ENCODE results near the gene OCRL. TPM values are rescaled to one million over a fixed set of nuclear protein-coding genes. Genes with fewer than 3 reads are reported as not detected.

OCRL gene
- total and polyA plus RNA-seq, 2 experiments from 2014 or later: 3.9 to 16.5 TPM

DNA sequence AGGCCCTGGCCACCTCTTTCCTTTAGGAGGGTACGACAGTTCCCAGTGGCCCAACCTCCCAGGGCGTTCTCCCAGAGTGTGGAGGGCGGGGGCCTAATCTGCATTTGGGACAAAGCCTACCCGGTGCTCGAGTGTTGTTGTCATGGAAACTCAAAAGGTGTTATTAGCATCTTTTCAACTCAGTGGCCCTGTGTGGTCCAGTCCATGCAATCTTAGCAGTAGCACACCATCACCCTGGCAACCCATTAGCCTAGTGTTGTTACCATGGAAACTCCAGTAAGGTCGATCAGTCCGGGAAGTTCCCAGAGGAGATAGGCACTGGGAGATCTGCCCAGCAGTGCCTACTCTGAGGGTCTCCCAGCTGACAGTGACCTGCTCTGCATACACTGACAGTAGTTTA is 94.5 kb downstream of the OCRL start (continued):
- TF ChIP-seq, protein P1, sequence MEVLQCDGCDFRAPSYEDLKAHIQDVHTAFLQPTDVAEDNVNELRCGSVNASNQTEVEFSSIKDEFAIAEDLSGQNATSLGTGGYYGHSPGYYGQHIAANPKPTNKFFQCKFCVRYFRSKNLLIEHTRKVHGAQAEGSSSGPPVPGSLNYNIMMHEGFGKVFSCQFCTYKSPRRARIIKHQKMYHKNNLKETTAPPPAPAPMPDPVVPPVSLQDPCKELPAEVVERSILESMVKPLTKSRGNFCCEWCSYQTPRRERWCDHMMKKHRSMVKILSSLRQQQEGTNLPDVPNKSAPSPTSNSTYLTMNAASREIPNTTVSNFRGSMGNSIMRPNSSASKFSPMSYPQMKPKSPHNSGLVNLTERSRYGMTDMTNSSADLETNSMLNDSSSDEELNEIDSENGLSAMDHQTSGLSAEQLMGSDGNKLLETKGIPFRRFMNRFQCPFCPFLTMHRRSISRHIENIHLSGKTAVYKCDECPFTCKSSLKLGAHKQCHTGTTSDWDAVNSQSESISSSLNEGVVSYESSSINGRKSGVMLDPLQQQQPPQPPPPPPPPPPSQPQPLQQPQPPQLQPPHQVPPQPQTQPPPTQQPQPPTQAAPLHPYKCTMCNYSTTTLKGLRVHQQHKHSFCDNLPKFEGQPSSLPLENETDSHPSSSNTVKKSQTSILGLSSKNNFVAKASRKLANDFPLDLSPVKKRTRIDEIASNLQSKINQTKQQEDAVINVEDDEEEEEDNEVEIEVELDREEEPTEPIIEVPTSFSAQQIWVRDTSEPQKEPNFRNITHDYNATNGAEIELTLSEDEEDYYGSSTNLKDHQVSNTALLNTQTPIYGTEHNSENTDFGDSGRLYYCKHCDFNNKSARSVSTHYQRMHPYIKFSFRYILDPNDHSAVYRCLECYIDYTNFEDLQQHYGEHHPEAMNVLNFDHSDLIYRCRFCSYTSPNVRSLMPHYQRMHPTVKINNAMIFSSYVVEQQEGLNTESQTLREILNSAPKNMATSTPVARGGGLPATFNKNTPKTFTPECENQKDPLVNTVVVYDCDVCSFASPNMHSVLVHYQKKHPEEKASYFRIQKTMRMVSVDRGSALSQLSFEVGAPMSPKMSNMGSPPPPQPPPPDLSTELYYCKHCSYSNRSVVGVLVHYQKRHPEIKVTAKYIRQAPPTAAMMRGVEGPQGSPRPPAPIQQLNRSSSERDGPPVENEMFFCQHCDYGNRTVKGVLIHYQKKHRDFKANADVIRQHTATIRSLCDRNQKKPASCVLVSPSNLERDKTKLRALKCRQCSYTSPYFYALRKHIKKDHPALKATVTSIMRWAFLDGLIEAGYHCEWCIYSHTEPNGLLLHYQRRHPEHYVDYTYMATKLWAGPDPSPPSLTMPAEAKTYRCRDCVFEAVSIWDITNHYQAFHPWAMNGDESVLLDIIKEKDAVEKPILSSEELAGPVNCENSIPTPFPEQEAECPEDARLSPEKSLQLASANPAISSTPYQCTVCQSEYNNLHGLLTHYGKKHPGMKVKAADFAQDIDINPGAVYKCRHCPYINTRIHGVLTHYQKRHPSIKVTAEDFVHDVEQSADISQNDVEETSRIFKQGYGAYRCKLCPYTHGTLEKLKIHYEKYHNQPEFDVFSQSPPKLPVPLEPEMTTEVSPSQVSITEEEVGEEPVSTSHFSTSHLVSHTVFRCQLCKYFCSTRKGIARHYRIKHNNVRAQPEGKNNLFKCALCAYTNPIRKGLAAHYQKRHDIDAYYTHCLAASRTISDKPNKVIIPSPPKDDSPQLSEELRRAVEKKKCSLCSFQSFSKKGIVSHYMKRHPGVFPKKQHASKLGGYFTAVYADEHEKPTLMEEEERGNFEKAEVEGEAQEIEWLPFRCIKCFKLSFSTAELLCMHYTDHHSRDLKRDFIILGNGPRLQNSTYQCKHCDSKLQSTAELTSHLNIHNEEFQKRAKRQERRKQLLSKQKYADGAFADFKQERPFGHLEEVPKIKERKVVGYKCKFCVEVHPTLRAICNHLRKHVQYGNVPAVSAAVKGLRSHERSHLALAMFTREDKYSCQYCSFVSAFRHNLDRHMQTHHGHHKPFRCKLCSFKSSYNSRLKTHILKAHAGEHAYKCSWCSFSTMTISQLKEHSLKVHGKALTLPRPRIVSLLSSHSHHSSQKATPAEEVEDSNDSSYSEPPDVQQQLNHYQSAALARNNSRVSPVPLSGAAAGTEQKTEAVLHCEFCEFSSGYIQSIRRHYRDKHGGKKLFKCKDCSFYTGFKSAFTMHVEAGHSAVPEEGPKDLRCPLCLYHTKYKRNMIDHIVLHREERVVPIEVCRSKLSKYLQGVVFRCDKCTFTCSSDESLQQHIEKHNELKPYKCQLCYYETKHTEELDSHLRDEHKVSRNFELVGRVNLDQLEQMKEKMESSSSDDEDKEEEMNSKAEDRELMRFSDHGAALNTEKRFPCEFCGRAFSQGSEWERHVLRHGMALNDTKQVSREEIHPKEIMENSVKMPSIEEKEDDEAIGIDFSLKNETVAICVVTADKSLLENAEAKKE (CRISPR knock-in tag; IDR thresholded peaks at IDR 0.05): no peak
- TF ChIP-seq STAT1 (IDR thresholded peaks at IDR 0.05; ENCODE audit: unreplicated experiment): no peak
- no peak for TF ChIP-seq ZNF331 (CRISPR knock-in tag; IDR thresholded peaks at IDR 0.05; ENCODE audit: low read depth)
- no peak for TF ChIP-seq EZH2 (IDR thresholded peaks at IDR 0.05; ENCODE audit: low read depth, unreplicated experiment)
- no peak for TF ChIP-seq EZH2phosphoT487 (IDR thresholded peaks at IDR 0.05; ENCODE audit: unreplicated experiment)
- TF ChIP-seq, protein P2, sequence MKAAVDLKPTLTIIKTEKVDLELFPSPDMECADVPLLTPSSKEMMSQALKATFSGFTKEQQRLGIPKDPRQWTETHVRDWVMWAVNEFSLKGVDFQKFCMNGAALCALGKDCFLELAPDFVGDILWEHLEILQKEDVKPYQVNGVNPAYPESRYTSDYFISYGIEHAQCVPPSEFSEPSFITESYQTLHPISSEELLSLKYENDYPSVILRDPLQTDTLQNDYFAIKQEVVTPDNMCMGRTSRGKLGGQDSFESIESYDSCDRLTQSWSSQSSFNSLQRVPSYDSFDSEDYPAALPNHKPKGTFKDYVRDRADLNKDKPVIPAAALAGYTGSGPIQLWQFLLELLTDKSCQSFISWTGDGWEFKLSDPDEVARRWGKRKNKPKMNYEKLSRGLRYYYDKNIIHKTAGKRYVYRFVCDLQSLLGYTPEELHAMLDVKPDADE (IDR thresholded peaks at IDR 0.05): no peak
- TF ChIP-seq CREB1 (CRISPR knock-in tag; IDR thresholded peaks at IDR 0.05; ENCODE audit: low read depth): no peak
- no peak for TF ChIP-seq JUNB (IDR thresholded peaks at IDR 0.05; ENCODE audit: unreplicated experiment)
- TF ChIP-seq, protein P3, sequence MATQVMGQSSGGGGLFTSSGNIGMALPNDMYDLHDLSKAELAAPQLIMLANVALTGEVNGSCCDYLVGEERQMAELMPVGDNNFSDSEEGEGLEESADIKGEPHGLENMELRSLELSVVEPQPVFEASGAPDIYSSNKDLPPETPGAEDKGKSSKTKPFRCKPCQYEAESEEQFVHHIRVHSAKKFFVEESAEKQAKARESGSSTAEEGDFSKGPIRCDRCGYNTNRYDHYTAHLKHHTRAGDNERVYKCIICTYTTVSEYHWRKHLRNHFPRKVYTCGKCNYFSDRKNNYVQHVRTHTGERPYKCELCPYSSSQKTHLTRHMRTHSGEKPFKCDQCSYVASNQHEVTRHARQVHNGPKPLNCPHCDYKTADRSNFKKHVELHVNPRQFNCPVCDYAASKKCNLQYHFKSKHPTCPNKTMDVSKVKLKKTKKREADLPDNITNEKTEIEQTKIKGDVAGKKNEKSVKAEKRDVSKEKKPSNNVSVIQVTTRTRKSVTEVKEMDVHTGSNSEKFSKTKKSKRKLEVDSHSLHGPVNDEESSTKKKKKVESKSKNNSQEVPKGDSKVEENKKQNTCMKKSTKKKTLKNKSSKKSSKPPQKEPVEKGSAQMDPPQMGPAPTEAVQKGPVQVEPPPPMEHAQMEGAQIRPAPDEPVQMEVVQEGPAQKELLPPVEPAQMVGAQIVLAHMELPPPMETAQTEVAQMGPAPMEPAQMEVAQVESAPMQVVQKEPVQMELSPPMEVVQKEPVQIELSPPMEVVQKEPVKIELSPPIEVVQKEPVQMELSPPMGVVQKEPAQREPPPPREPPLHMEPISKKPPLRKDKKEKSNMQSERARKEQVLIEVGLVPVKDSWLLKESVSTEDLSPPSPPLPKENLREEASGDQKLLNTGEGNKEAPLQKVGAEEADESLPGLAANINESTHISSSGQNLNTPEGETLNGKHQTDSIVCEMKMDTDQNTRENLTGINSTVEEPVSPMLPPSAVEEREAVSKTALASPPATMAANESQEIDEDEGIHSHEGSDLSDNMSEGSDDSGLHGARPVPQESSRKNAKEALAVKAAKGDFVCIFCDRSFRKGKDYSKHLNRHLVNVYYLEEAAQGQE (IDR thresholded peaks at IDR 0.05; ENCODE audit: unreplicated experiment): no peak
- TF ChIP-seq, protein P4, sequence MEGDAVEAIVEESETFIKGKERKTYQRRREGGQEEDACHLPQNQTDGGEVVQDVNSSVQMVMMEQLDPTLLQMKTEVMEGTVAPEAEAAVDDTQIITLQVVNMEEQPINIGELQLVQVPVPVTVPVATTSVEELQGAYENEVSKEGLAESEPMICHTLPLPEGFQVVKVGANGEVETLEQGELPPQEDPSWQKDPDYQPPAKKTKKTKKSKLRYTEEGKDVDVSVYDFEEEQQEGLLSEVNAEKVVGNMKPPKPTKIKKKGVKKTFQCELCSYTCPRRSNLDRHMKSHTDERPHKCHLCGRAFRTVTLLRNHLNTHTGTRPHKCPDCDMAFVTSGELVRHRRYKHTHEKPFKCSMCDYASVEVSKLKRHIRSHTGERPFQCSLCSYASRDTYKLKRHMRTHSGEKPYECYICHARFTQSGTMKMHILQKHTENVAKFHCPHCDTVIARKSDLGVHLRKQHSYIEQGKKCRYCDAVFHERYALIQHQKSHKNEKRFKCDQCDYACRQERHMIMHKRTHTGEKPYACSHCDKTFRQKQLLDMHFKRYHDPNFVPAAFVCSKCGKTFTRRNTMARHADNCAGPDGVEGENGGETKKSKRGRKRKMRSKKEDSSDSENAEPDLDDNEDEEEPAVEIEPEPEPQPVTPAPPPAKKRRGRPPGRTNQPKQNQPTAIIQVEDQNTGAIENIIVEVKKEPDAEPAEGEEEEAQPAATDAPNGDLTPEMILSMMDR (conservative IDR thresholded peaks at IDR 0.05; ENCODE audit: low read depth in 2 of 2): no peak
- TF ChIP-seq POLR2AphosphoS5 (IDR thresholded peaks at IDR 0.05; ENCODE audit: low read depth): no peak
- no peak for TF ChIP-seq ZNF114 (CRISPR knock-in tag; IDR thresholded peaks at IDR 0.05)
